Heart right ventricle (tissue), 16 donors: ENCODE measurements around the gene COL25A1. TPM values are rescaled to one million over a fixed set of nuclear protein-coding genes. Genes with fewer than 3 reads are reported as not detected.

Source experiments
- ATAC-seq, 8 donors: fragments of 200-7000 bp; cut with Tn5 transposase; one replicate each; pipeline ENCODE4 v1.9.1; 2020; ENCODE audit warnings: mild to moderate bottlenecking in 8 of 8, moderate library complexity in 8 of 8, moderate number of reproducible peaks in 1 of 8
- DNase-seq, 2 donors: peaks; one replicate each; pipeline ENCODE4 v3.0.0-alpha.2; 2020
- H3K27ac ChIP-seq, 10 donors: fragments of 200-600 bp; sonication (generic) in 2 of 10; one replicate each; pipeline versions ENCODE4 v1.5.0 to v1.8.0; 2020 to 2022; ENCODE audit warnings: mild to moderate bottlenecking in 3 of 10
- H3K27me3 ChIP-seq, 7 donors: fragments of 200-600 bp; one replicate each; pipeline ENCODE4 v1.8.0; 2021 to 2022; ENCODE audit warnings: mild to moderate bottlenecking in 2 of 7
- H3K36me3 ChIP-seq, 9 donors: fragments of 200-600 bp; sonication (generic) in 1 of 9; one replicate each; pipeline versions ENCODE4 v1.5.0 to v1.8.0; 2020 to 2022; ENCODE audit warnings: mild to moderate bottlenecking in 2 of 9
- H3K4me1 ChIP-seq, 9 donors: fragments of 200-600 bp; sonication (generic) in 1 of 9; one replicate each; pipeline versions ENCODE4 v1.5.0 to v1.8.0; 2020 to 2022; ENCODE audit warnings: mild to moderate bottlenecking in 4 of 9
- H3K4me3 ChIP-seq, 10 donors: fragments of 200-600 bp; sonication (generic) in 2 of 10; one replicate each; pipeline versions ENCODE4 v1.5.0 to v1.8.0; 2020 to 2022; ENCODE audit warnings: mild to moderate bottlenecking in 7 of 10, moderate library complexity in 2 of 10
- H3K9me3 ChIP-seq, 11 donors: fragments of 200-600 bp in 10 of 11; sonication (generic) in 2 of 11; one replicate each; pipeline versions ENCODE4 v1.5.0 to v1.8.0; 2013 to 2022; ENCODE audit warnings: mild to moderate bottlenecking in 2 of 11, control low read depth in 1 of 11, moderate library complexity in 1 of 11
- CTCF ChIP-seq, 9 donors: fragments of 200-600 bp; sonication (generic) in 2 of 9; IDR thresholded peaks; one replicate each; pipeline versions ENCODE4 v1.5.0 to v1.8.0; 2021 to 2022; ENCODE audit warnings: antibody characterized with exemption in 9 of 9, mild to moderate bottlenecking in 5 of 9, moderate library complexity in 1 of 9
- WGBS, 2 donors: extraction: QIAGEN DNeasy Blood & Tissue Kit; methylation state at CpG; one replicate each; pipeline ENCODE4 v1.1.7; 2013; ENCODE audit warnings: inconsistent platforms in 1 of 2; 5-methylcytosine and 5-hydroxymethylcytosine counted together
- intact Hi-C, 10 donors: fragments of 100-400 bp; cut with DNase I; formaldehyde crosslinking; loops; one replicate each; pipeline versions ENCODE4 v1.11.1 to v1.14.2; 2022
- polyA plus RNA-seq, 2 donors: library from polyadenylated mRNA; stranded (reverse); fragments of 200-250 nt; gene quantifications; one replicate each; pipeline ENCODE4 v1.2.3, GENCODE V29; 2013
- total RNA-seq, 10 donors: library from RNA; stranded (reverse); fragmentation: NEBNext Ultra II Directional in 3 of 10; extraction: Animal tissue kit (Norgen Biotek cat#: 25700) in 3 of 10; gene quantifications; one replicate each; pipeline versions ENCODE4 v1.2.1 to v1.2.4, GENCODE V29; 2021 to 2023
- donor health status: Arrhythmogenic right ventricular cardiomyopathy.
- donor health status: ischemic (EF 13 %, LVEDD 7.1; RV severe dilation, severe dysfunction).
- donor health status: healthy with polysubstance abuse.
- donor health status: DM: no; HTN: yes; CAD: no.
- donor health status: DM: no; HTN: no; CAD: no.
- donor health status: ischemic (EF 25% LVEDD 6.9; RV normal size, moderate dysfunction).
- donor health status: ischemic (EF 25% LVEDD 5.7; RV mildly dilated, moderate dysfunction).
- donor health status: healthy.
- donor health status: DM: yes; HTN: yes; CAD: no.
- donor health status: Ischemic cardiomyopathy.
- donor health status: ischemic (EF 35%, LVEDD 5.7; RV mildly dilated, moderate dysfunction).
- donor health status: nonischemic (EF 11% LVEDD 7.7; RV severe dilation, severe dysfunction).
- donor health status: DM: yes; HTN: yes; CAD: no.
- donor health status: PGD.
- donor health status: ischemic (EF 29% LVEDD 5.4; RV normal size, mild dysfunction).
- donor health status: nonischemic (EF 23%, LVEDD 6.1; RV moderate dilation, normal function).

Gene COL25A1
- total and polyA plus RNA-seq, 12 donors: 0.07 to 1.2 (median 0.41) TPM

- Histone ChIP-seq H3K9me3 (no peaks in the 10 kb centered on the region), H3K4me1 (no peaks in the 10 kb centered on the region), H3K27me3 (no peaks in the 10 kb centered on the region), H3K27ac (no peak overlapping the region), H3K36me3 (no peaks in the 10 kb centered on the region), H3K4me3 (no peak overlapping the region)
- DNase-seq (no peak), ATAC-seq (no peak)
- intact Hi-C loops: no loop called here
- no peak for TF ChIP-seq CTCF (IDR thresholded peaks at IDR 0.05)
These were observed 131.4 kb downstream of the COL25A1 start for GRCh38 chr4:109171070-109171469.

- intact Hi-C loops: no loop called here
- WGBS, 2 donors: 87 to 88% methylated on average over 1 of the region's 1 CpG
These were observed 133.3 kb downstream of the COL25A1 start for GRCh38 chr4:109169170-109169569.

GRCh38 chr4:109166586-109166985, 135.9 kb downstream of the COL25A1 start:
- ATAC-seq: no peak
- H3K4me3 ChIP-seq: no peak overlapping the region
- no peak for TF ChIP-seq CTCF (IDR thresholded peaks at IDR 0.05)
- H3K27ac ChIP-seq: no peak overlapping the region
- no peaks in the 10 kb centered on the region for H3K27me3 ChIP-seq
- H3K4me1 ChIP-seq: no peaks in the 10 kb centered on the region
- WGBS, 2 donors: 88 to 92% methylated on average over 3 of the region's 3 CpGs
- intact Hi-C loops: no loop called here
- DNase-seq: no peak
- H3K9me3 ChIP-seq: no peaks in the 10 kb centered on the region
- H3K36me3 ChIP-seq: no peaks in the 10 kb centered on the region

More at GRCh38 chr4:109169170-109169569, 133.3 kb downstream of the COL25A1 start:
- no peaks in the 10 kb centered on the region for H3K27me3 ChIP-seq
- H3K36me3 ChIP-seq: no peaks in the 10 kb centered on the region
- H3K27ac ChIP-seq: no peak overlapping the region
- no peak for TF ChIP-seq CTCF (IDR thresholded peaks at IDR 0.05)
- no peaks in the 10 kb centered on the region for H3K4me1 ChIP-seq
- H3K4me3 ChIP-seq: no peak overlapping the region
- DNase-seq (no peak), ATAC-seq (no peak)
- H3K9me3 ChIP-seq: no peaks in the 10 kb centered on the region

GRCh38 chr4:109166126-109166525, 136.3 kb downstream of the COL25A1 start:
- Histone ChIP-seq H3K36me3 (no peaks in the 10 kb centered on the region), H3K4me1 (no peaks in the 10 kb centered on the region), H3K4me3 (no peak overlapping the region), H3K27ac (no peak overlapping the region), H3K27me3 (no peaks in the 10 kb centered on the region), H3K9me3 (no peaks in the 10 kb centered on the region)
- TF ChIP-seq CTCF (IDR thresholded peaks at IDR 0.05): no peak
- ATAC-seq: no peak
- no peak for DNase-seq
- intact Hi-C loops: no loop called here

GRCh38 chr4:109164011-109164410, 138.4 kb downstream of the COL25A1 start:
- intact Hi-C loops: no loop called here
- Histone ChIP-seq H3K36me3 (no peaks in the 10 kb centered on the region), H3K9me3 (no peaks in the 10 kb centered on the region), H3K27me3 (no peaks in the 10 kb centered on the region), H3K4me1 (no peaks in the 10 kb centered on the region), H3K4me3 (no peak overlapping the region), H3K27ac (no peak overlapping the region)
- ATAC-seq (no peak), DNase-seq (no peak)
- TF ChIP-seq CTCF (IDR thresholded peaks at IDR 0.05): no peak
